GM18907 (cell line): ENCODE measurements around the gene ADGRG7.
A peak's percentile ranks its signal among the peaks of the same experiment; 100 is the strongest.

Experiments
- ATAC-seq: cut with Tn5 transposase; IDR thresholded peaks from one replicate; pipeline ENCODE4 v1.9.1; 2021; ENCODE audit warnings: mild to moderate bottlenecking, moderate library complexity; ENCODE audit not compliant: unreplicated experiment

ADGRG7 gene

GRCh38 chr3:100697172-100697571 lies 87.8 kb downstream of the ADGRG7 start:
- no peak for ATAC-seq

GRCh38 chr3:100697723-100698285 lies 88.4 kb downstream of the ADGRG7 start:
- no peak for ATAC-seq

- no peak for ATAC-seq
These were observed 89.3 kb downstream of the ADGRG7 start for GRCh38 chr3:100698736-100699135.

DNA sequence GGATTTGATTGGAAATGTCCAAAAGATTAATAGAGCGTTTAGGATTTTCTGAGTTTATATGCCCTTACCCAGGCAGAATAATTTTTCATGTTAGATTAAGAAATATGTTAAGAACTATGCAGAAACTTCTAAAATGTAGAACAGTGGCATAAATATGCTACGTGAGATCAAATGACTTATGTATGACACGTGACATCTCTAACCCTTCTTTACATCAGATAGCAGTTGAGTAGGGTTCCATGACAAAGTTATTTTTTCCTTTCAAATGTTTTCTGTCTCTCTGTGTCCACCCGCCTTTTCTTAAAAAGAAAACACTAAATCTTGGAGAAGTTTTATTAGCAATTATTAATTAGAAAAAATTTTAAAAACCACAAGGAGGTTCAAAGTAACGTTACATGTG lies 91.3 kb downstream of the ADGRG7 start:
- ATAC-seq: no peak

GRCh38 chr3:100702082-100702979 lies 92.9 kb downstream of the ADGRG7 start:
- no peak for ATAC-seq

DNA sequence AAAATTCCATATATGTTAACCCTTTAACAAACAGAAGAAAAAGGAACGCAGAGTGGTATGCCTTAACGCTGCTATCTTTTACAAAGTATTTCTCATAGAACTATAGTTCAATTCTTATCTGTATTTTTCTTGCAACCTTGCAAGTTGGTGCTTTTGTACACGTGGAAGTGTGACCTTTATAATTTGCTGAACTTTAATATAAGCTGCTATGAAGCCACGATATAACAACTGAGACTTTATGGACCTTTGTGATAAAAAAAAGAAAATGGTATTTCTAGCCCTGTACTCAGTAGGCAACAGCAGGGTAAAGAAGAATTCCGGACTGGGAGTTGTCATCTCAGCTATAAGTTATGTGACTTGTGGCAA lies 93.6 kb downstream of the ADGRG7 start:
- no peak for ATAC-seq

- no peak for ATAC-seq
These were observed 94.5 kb downstream of the ADGRG7 start for GRCh38 chr3:100703865-100704264.

GRCh38 chr3:100706365-100706764 lies 97.0 kb downstream of the ADGRG7 start:
- no peak for ATAC-seq

DNA sequence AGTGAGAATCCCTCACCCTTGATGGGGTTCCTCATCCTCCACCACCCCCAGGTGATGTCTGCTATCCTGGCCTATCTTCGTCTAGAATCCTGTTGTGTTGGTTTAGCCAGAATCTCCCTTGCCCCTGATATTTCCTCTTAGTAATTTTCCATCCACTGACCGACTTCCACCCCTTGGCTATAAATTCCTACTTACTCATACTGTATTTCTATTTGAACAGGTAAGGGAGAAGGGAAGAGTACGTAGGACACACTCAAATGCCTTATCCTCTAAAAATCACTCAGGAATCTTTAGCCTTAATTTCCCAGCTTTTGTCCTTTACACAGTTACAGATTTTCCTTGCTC lies 99.2 kb downstream of the ADGRG7 start:
- ATAC-seq: no peak

- peak; percentile 95 for ATAC-seq
These were observed 99.8 kb downstream of the ADGRG7 start, which contains the start of gene TFG for GRCh38 chr3:100708989-100709841. Gene TFG (plus strand): TSS chr3:100709494. CDS start chr3:100713686, 4,192 bp downstream.

- ATAC-seq: no peak
These were observed 100.5 kb downstream of the ADGRG7 start for GRCh38 chr3:100709842-100710260.

DNA sequence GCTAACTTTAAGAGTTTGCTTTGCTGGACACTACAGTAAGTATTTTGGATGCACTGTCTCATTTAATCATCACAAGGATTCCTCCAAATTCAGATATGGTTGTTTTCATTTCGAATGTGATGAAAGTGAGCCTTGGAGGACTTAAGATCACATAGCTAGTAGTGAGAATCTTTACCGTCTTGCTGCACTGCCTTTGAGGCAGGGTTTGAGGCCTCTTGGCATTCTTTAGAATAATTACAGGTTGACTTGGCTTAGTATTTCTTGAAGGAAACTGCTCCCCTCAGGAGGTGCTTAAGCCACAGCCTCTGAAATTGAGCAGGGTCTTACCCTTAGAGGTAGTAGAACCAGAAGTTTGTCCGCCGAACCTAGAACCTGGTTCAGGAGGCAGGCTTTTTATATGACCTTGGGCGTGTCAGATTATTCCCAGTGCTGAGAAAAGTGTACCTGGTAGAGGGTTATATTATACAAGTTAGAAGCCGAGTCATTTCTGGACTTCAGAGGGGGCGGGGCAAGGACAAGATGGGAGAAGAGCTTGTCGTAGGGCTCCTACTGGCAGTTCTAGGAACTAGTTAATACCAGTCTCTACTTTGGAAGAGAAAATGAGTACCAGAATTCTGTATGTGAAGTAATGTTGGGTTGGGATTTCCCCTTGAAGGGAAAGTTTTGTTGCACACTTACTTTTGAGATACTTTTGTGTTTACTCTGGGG lies 101.0 kb downstream of the ADGRG7 start:
- peak; percentile 45 for ATAC-seq

GRCh38 chr3:100715176-100715575 lies 105.8 kb downstream of the ADGRG7 start:
- ATAC-seq: no peak

DNA sequence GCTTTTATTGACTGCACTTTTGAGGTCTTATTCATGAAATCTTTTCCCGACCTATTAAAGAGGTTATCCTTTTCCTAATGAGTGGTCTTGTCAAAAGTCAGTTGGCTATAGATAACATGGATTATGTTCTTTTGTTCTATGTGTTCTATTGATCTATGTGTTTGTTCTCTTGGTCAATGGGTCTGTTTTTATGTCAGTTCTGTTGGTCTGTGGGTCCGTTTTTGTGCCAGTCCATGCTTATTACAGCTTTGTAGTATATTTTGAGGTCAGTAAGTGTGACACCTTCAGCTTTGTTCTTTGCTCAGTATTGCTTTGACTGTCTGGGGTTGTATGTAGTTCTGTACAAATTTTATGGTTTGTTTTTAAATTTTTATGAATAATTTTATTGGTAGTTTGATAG lies 107.7 kb downstream of the ADGRG7 start:
- no peak for ATAC-seq

DNA sequence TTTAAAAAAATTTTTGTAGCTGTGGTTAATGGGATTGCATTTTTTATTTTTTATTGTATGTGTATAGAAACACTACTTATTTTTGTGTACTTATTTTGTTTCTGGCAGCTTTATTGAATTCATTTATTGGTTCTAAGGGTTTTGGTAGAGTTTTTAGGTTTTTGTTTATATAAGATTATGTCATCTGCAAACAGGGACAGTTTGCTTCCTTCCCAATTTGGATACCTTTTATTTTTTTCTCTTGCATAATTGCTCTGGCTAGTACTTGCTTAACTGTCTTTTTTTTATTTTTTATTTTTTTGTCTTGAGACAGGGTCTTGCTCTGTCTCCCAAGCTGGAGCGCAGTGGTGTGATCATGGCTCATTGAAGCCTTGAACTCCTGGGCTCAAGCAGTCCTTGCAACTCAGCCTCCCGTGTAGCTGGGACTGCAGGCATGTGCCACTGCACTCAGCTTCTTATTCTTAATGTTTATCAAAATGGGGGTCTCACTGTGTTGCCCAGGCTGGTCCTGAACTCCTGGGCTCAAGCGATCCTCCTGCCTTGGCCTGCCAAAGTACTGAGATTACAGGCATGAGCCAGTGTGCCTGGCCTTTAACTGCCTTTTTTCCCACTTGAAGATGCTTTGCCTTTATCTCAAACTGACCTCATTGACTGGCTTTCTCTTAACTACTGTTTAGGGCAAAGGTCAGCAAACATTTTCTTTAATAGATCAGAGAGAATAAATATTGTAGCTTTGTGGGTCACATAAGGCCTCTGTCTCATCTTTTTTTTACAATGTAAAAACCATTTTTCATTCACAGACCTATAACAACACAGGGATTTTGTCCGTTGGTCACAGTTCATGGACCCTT lies 108.5 kb downstream of the ADGRG7 start:
- ATAC-seq: no peak

- no peak for ATAC-seq
These were observed 109.7 kb downstream of the ADGRG7 start for GRCh38 chr3:100719136-100719535.

DNA sequence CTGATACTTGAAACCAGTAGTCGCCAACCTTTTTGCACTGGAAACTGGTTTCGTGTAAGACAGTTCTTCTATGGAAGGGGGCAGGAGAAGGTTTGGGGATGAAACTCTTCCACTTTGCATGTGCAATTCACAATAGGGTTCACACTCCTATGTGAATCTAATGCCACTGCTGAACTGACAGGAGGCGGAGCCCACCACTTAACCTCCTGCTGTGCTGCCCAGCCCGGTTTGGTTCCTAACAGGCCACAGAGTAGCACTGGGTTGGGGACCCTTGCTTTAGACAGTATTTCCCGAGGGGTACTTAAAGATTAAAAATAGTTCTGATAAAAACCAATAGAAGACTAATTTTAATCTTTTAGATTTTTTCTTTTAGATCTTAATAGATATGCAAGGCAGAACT lies 111.0 kb downstream of the ADGRG7 start:
- no peak for ATAC-seq

DNA sequence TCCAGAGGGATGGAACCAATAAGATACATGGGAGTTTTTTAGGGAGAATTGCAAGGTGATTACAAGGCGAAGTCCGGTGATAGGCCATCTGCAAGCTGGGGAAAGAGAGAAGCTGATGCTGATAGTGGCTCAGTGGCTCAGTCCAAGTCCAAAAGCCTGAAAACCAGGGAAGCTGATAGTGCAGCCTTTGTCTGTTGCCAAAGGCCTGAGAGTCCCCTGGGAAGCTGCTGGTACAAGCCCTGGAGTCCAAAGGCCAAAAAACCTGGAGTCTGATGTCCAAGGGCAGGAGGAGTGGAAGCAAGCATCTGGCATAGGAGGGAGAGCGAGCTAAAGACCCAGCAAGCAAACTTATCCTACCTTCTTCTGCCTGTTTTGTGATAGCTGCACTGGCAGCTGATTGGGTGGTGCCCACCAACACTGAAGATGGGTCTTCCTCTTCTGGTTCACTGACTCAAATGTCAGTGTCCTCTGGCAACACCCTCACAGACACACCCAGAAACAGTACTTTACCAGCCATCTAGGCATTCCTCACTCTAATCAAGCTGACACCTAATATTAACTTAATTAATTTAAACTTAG lies 116.6 kb downstream of the ADGRG7 start:
- no peak for ATAC-seq

DNA sequence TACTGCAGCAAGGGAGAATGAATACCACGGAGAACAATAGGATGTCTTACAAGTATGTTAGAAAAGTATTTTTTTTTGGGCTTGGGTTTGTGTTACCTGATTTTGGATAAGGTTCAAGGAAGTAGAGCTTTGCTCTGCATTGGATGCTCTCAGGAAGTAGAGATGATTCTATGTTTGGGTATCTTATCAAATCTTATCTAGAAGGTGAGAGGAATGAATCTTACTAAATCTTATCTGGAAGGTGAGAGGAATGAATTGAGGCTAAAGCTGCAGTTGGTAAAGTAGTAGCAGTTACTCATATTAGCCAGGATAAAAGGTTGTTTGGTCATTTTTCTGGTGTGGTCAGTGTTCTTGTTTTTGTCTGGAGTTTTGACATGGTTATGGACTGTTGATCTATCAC lies 117.3 kb downstream of the ADGRG7 start:
- ATAC-seq: no peak

DNA sequence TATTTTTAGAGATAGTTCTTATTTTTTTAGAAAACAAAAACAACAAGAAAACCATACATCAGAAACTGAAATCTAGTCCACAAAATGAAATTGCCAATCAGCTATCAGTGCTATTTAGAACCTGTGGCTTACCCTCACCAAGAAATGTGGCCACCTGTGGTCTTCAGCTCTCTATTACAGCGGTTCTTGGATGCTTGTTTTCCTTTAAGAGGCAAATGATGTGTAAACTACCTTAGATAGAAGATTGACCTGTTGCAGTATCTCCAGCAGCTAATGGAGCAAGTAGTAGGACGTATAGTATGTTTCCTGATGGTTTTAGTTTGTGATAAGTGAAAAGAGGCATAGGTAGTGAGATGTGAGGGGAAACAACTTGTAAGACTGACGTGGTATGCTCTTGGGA lies 121.1 kb downstream of the ADGRG7 start:
- no peak for ATAC-seq
